Activated CD4-positive, alpha-beta T cell treated with anti-CD3 and anti-CD28 coated beads, Interleukin-2, amount 50 U/mL, for 4 hours (primary cell): ENCODE data around the gene PEA15.
A peak's percentile ranks its signal among the peaks of the same experiment; 100 is the strongest.

Experiments
- DNase-seq, 2 experiments: peaks; one replicate each; pipeline ENCODE4 v3.0.0-alpha.2; 2020

PEA15 gene

DNA sequence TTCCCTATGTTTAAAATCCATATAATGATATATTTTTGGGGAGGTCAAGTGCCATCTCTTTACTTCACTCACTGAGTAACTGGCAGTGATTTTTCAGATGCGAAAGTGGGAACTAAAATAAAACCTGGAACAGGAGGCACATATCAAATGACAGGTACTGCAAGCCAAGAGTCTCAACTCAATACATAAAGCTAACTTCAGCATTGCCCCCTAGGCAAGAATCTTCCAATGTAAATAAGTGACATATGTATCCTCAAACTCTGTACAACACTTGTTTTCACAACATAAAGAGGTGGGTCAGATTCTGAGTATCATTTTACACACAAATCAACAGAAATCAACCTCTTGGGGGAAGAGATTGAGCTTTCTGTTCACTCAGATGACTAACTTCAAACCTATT, 39.0 kb downstream of the PEA15 start:
- no peak for DNase-seq

DNA sequence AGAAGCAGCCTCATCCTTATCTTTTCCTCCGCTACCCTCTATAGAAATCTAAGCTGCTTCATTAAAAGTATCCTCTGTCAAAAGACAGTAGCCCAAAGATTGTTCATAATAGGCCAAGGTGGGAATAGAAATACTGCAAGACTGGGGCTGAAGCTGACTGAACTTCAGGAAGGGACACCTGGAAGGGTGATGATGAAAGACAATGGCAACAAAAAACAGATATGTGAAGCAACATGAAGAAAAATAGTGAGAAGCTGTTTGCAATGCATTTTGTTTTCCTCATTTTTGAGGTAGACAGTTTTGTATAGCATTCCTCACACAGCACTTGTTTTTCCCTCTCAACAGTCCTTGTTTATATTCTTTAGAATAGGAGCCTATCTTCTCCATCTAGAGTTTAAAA, 40.2 kb downstream of the PEA15 start:
- DNase-seq: no peak

DNA sequence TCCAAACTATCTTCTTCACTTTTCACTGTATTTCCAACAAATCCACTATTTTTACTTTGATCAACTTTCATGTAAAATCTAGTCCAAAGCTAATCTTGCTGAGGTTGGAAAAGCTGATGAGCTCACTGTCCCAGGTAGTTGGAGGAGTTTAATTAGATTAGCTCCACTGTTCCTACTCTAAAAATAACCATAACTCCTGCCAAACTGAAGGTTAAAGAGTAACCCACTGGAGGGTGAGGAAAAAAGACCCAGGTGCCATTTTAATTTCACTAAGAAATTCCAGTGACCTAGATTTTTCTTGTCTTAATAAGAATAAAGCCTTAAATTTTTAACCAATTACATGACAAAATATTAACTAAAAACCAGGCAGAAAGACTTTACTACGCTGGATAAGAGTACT, 41.9 kb downstream of the PEA15 start:
- DNase-seq: no peak

DNA sequence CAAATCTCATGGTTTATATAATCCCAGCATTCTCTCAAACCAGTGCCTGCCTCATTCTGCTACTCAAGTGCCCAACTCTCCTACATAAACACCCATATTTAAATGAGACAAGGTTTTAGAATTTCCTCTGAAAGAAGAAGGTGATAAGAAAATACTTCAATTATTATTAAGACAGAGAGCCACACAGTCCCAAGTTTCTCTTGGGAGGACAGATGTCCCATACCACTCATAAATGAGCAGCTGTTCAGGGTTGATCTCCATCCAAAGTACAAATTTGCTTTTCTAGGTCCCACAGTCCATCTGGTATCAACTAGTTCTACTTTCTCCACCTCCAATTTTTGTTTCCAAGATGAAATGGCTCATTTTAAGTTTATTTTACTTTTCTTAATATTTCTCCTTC, 45.8 kb downstream of the PEA15 start:
- DNase-seq: no peak

DNA sequence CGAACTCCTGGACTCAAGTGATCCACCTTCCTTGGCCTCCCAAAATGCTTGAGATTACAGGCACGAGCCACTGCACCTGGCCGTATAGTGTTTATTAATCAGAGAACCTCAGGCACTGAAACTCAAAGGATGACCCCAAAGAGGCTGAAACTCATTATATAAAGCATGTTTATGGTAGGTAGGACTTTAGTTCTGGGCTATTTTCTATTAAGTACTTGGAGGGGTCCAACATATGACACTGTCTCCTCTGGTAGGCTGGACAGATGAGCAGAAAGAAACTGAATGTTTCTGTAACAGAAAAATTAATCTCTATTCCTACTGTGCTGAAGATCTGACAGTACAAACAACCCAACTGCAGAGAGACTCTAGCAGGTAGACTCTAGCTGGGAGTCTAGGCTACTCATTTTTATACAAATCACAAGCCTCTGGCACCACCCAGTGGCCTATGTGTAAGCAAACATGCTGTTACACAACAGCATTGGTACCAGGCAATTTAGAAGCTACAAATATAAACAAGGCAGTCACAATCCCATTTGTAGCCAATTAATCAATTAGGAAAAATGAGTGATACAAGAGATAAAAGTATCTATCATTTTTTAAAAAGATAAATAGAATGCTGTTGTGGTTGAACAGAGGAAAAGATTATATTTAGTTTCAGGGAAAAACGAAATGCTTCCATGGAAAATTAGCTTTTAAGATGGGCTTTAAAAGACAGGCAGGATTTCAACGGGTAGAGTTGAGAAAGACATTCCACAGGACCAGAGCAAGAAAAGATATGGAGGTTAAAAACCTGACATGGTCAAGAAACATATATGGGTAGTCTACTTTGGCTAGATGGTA, 46.7 kb downstream of the PEA15 start:
- DNase-seq: peak; percentile 44 to 60

DNA sequence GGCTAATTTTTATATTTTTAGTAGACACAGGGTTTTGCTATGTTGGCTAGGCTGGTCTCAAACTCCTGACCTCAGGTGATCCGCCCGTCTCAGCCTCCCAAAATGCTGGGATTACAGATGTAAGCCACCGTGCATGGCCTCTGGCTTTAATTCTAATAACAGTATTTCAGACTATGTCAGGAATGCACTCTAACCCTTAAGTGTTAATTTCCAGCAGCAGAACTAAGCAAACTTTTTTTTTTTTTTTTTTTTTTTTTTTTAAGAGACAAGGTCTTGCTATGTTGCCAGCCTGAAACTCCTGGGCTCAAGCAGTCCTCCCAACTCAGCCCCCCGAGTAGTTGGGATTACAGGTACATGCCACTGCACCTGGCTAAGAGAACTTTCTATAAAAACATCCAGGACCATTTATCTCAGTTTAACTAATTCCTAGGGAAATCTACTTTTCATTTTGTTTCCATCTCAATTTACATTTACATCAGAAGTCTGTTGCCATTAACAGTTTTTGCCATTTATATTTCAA, 50.7 kb downstream of the PEA15 start:
- DNase-seq: no peak

DNA sequence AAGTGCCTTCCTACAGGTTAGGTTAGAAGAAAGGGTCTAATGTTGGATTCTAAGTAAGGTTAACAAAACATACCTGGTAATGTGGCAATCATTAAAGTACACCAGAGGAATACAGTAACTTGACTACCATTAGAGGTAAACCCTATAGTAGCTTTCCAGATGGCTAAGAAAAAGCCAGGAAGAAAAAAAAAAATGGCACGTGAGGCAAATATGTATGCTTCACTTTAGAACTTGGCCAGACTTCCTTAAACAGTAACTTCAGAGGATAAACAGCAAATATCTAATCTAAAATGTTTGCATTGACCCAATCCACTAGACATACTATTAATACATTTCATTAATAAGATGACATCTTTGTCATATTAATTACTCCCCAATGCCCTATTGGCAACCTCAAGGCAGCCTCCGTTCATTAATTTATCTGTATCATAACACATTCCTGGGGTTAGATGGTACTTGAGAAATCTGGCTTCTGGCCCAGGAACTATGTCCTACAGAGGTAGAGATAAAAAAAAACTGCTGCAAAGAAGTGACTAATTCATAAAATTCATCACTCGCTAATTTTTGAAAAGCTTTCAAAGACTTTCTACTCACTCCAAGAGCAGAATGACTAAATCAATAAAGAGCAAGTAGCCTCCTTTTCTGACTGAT, 51.3 kb downstream of the PEA15 start:
- DNase-seq: no peak

DNA sequence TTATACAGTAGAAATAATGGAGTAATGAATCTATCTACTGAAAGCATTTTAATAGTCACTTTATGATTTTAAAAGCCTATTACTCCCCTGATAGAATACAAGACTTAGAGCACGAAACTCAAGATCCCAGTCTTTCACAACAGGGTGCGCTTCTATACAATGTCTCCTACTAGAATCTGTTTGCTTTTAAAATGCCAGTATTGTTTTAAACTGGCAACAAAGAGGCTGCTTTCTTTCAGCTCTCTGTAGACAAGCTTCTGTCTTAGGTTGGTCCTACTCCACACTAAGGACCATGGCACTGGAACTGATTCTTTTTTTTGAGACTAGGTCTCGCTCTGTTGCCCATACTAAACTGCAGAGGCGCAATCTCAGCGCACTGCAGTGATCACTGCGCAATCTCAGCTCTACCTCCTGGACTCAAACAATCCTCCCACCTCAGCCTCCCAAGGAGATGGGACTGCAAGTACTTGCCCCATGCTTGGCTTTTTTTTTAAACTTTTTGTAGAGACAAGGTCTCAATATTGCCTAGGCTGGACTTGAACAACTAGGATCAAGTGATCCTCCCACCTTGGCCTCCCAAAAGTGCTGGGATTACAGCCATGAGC, 52.3 kb downstream of the PEA15 start:
- DNase-seq: no peak

DNA sequence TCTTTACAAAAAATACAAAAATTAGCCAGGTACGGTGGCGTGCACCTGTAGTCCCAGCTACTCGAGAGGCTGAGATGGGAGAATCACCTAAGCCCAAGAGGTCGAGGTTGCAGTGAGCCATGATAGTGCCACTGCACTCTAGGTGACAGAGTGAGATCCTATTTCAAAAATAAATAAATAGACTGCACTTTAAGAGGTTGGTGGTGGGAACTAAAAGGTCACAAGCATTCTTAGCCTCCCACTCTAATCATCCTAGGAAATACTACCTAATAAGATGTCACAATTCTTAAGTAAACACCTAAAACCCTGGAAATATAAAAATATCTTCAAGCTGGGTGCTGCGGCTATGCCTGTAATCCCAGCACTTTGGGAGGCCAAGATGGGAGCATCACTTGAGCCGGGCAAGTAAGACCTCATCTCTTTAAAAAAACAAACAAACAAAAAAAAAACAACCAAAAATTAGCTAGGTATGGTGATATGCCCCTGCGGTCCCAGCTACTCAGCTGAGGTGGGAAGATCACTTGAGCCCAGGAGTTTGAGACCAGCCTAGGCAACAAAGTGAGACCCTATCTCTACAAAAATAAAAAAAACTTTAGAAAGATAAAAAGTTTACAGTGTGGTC, 53.1 kb downstream of the PEA15 start:
- no peak for DNase-seq

DNA sequence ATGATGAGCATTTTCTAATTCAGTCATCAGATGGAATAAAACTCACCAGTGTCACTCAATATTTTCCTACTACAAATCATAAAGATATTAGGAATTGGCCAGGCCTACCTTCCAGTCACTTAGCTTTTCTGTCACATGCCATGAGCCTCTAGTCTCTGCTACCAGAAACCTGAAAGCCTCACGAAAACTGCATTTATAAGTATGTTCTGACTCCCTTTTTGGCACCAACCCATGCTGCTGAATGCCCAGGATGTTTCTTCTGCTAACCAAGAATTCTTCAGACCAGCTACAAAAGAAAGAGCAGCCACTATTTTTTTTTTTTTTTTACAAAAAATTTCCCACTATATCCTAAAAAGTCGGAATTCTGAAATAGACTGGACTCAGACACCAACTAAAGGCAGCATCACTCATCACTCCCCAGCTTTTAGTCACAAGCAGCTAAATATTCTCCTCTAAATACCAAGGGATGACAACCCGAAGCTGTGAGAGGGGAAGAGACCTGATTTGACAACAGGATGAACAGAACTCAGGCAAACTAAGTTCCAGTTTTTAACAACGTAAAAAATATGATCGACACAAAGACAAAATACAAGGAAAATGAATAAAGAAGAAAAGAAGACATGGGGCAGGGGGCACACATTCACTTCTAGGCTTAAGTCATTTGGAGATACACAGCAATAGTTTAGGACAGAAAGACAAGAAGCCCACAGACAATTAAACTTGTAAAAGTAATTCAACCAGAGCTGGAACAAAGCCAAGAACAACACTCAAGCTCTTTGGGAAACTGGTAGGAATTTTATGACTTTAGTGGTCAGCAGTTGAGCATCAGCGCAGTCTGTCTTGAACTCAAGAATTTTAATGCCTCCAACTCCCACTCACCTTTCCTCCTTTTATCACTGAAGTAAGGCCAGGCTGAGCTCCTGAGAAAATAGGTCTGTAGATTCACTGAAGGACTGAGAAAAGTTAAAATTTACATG, 55.5 kb downstream of the PEA15 start:
- no peak for DNase-seq

DNA sequence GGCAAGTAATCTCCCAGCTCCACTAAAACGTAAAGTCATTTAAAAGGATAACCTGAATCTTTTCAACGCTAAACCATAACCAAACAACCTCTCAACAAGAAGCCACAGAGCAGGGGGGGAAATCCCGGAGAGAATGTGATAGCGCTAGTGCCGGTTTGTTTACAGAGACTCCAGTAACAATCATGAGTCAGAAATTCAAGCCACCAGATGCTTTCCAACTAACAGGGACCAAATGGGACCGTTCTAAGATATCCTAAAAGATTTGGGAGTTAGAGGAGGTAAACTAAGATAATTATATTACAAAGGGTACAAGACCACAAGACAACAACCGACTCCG, 56.3 kb downstream of the PEA15 start:
- peak; percentile 60 to 63 for DNase-seq

DNA sequence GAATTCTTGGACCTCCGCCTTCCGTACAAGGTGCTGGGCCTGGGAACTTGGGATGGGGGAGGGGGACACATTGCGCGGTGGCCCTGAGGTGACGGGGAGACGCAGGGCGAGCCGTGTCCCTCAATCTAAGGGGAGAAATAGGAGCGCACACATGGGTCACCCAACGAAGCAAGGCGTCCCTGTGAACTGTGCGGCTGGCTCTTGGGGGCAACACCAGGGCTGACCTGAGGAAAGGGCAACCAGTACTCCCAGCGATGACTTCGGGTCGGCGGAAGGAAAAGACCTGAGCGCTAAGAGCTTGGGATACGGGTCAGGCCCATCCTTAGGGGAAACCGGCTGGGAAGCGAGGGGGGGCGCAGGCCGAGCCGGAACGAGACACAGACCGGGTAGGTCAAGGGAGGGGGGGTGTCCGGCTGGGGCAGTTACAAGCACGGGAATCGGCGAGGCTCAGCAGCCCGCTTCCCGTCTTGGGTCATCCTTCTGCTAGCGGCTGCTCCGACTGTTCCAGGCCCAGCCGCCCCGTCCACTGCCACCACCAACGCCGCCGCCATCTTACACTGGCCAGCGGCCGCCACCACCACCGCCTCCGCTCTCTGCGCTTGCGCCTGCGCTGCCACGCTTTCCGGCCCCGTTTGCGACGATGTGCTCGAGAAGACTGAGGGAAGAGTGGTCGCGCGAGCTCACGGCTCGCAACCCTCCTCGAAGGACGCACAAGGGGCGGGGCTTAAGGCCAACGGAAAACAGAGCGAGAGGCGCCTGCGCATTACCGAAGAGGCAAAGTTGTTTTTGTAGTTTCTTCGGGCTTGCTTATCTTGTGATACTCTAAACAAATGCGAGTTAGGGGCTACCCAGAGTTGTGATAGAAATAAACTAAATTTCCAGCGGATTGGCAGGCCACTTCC, 57.0 kb downstream of the PEA15 start, which contains the start of gene DCAF8:
TSS of gene DCAF8 (minus strand) at position 657 of the 902 bp plus-strand sequence. CDS start 18,541 bp downstream, outside the sequence.
- peak; percentile 95 to 96 for DNase-seq

DNA sequence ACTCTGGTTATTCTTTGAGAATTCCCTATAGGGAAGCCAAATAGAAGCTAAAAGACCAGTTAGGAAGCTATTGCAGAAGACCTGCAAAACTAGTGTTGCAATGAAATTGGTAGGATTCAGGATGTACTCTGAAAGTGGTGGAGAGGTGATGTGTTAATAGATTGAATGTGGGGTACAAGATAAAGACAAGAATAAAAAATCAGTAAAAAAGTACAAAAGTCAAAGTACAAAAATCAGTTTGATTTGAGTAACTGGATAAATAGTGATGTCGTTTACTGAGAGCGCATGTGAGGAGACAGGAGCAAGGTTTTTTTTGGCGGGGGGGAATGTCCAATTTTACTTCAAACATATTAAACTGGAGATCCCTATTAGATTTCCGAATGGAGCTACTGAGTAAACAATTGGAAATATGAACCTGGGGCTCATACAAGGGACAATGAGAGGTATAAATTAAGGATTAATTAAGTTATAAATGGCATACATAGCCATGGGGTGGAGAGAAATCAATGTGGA, 59.7 kb downstream of the PEA15 start:
- DNase-seq: no peak
